Superior temporal gyrus (tissue), 1 donor: ENCODE measurements around the gene CORO1A.
"Not testable (repeated sequence)": the region's sequence is repeated elsewhere in the genome, so short reads cannot be mapped to it uniquely, and the experiment has no call there.

Experiments used
- DNase-seq: peaks from one replicate; pipeline ENCODE4 v3.0.0-alpha.2; 2016; ENCODE audit errors: extremely low spot score

CORO1A gene

DNA sequence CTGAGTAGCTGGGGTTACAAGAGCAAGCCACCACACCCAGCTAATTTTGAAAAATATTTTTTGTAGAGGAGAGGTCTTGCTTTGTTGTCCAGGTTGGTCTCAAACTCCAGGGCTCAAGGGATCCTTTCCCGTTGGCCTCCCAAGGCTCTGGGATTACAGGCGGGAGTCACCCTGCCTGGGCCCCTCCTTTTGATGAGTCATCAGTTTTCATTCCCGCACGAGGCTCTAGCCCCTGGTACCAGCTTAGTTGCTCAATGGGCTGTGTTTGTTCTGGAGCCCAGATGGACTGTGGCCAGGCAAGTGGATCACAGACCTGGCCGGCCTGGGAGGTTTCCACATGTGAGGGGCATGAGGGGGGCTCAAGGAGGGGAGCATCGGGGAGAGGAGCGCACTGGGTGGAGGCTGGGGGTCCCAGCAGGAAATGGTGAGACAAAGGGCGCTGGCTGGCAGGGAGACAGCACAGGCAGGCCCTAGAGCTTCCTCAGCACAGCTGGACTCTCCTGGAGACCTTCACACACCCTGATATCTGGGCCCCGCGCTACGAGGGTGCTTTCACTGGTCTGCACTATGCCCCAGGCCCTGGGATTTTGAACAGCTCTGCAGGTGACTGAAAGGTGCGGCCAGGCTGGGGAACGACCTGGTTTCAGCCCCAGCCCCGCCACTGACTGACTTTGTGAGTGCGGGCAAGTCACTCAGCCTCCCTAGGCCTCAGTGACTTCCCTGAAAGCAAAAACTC lies 16.4 kb downstream of the CORO1A start:
- not testable (repeated sequence) for DNase-seq

DNA sequence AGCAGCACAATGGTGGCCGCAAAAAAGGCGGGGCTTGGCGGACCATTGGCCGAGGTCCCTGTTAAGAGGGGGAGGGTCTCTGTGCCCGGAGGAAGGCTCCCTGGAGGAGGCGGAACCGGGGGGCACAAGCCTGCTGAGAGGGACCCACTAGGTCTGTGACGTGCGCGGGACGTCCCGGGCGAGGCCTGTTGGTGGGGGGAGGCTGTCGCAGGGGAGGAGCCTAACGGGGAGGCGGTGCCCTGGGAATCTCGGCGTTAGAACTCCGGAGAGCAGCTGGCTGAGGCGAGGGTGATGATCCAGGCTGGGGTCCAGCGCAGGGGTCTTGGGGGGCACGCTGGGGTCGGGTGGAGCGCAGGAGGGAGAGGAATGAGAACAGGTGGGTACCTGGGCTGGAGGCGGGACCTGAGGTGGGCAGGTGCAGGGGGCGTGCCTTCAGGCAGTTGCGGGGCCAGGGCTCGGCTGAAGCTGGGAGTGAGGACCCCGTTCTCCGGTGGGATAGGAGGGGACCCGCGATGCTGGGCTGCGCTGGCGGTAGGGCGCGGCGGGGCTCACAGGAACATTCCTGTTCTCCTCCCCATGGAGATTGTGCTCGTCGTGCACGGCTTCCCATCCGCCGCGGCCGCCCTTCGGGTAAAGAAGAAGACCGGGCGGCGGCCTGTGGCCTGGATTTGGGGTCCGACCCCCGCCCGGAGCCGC lies 22.3 kb downstream of the CORO1A start:
- not testable (repeated sequence) for DNase-seq

GRCh38 chr16:30206252-30206651 lies 22.9 kb downstream of the CORO1A start:
- not testable (repeated sequence) for DNase-seq

- not testable (repeated sequence) for DNase-seq
These were observed 23.8 kb downstream of the CORO1A start for GRCh38 chr16:30207063-30207704.

DNA sequence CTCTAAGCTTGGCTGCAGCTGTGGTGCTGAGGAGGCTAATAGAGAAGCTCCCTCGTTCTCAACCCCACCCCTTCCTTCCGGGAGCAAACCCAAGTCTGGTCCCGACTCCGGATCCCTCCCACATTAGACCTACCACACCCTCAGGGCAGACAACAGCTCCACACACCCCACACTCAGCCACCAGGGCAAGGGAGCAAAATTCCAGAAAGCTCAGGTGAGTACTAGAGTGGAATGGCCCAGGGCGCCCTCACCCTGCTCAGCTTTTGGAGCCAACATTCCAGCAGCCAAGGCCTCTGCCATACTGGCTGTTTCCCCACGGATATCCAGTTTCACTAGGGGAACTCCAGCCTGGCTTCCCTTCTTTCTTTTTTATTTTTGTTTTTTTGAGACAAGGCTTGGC lies 25.6 kb downstream of the CORO1A start:
- not testable (repeated sequence) for DNase-seq

DNA sequence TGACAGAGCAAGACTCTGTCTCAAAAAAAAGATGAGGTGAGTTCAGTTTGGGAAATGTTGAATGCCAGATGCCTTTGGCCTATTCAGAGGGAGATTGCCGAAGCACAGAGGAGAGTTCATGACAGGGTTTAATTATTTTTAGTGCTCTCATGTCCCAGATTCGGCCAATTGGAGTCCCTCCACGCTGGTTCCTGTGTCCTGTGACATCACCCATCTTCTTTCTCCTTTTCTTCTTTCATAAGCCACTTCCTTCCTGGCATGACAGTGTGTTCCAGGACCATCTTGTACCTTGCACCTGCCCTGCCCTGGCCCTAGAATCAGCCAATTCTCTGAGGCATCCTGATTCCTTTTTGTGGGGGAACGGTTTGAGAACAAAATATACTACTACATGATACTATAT lies 28.0 kb downstream of the CORO1A start:
- not testable (repeated sequence) for DNase-seq

GRCh38 chr16:30217082-30217481 lies 33.7 kb downstream of the CORO1A start:
- DNase-seq, result not testable (repeated sequence)
